Measurements from ENCODE around the gene FAM210A.

- TF ChIP-seq EP300 (IDR thresholded peaks at IDR 0.05) (no peak), POLR2A (IDR thresholded peaks at IDR 0.05; ENCODE audit: low read depth) (no peak)
Measured at GRCh38 chr18:13712400-13713131, 13.8 kb downstream of the FAM210A start.
